Activated gamma-delta T cell treated with anti-CD3 and anti-CD28 coated beads, Interleukin-2, amount 50 U/mL, for 16 hours (primary cell): ENCODE measurements around the gene CYB561D2.

Experiments used
- DNase-seq: peaks from one replicate; pipeline ENCODE4 v3.0.0-alpha.2; 2020; ENCODE audit warnings: low read depth

Gene CYB561D2

GRCh38 chr3:50365842-50366220 lies 15.2 kb downstream of the CYB561D2 start:
- no peak for DNase-seq

- no peak for DNase-seq
Observed at GRCh38 chr3:50369012-50369670, 18.5 kb downstream of the CYB561D2 start.

GRCh38 chr3:50370594-50370993 lies 19.9 kb downstream of the CYB561D2 start:
- no peak for DNase-seq

GRCh38 chr3:50371133-50371685 lies 20.5 kb downstream of the CYB561D2 start:
- no peak for DNase-seq

GRCh38 chr3:50372349-50372748 lies 21.7 kb downstream of the CYB561D2 start:
- no peak for DNase-seq

- DNase-seq: no peak
Observed at GRCh38 chr3:50373146-50374051, 22.7 kb downstream of the CYB561D2 start.

- DNase-seq: no peak
Observed at GRCh38 chr3:50374363-50375257, 23.9 kb downstream of the CYB561D2 start.

GRCh38 chr3:50375258-50375931 lies 24.7 kb downstream of the CYB561D2 start:
- no peak for DNase-seq

- no peak for DNase-seq
Observed at GRCh38 chr3:50378024-50378423, 27.4 kb downstream of the CYB561D2 start.

- DNase-seq: no peak
Observed at GRCh38 chr3:50378757-50379156, 28.1 kb downstream of the CYB561D2 start.

GRCh38 chr3:50380405-50381085 lies 29.9 kb downstream of the CYB561D2 start:
- DNase-seq: no peak

- DNase-seq: no peak
Observed at GRCh38 chr3:50381383-50381782, 30.7 kb downstream of the CYB561D2 start.

- no peak for DNase-seq
Observed at GRCh38 chr3:50382722-50383121, 32.1 kb downstream of the CYB561D2 start.

- no peak for DNase-seq
Observed at GRCh38 chr3:50383750-50384149, 33.1 kb downstream of the CYB561D2 start.

- no peak for DNase-seq
Observed at GRCh38 chr3:50385754-50386153, 35.1 kb downstream of the CYB561D2 start.

GRCh38 chr3:50388016-50388719 lies 37.5 kb downstream of the CYB561D2 start:
- DNase-seq: no peak

GRCh38 chr3:50388720-50389413 lies 38.2 kb downstream of the CYB561D2 start:
- no peak for DNase-seq

- no peak for DNase-seq
Observed at GRCh38 chr3:50389414-50389767, 38.7 kb downstream of the CYB561D2 start.

- DNase-seq: no peak
Observed at GRCh38 chr3:50390508-50391224, 40.0 kb downstream of the CYB561D2 start.
